ENCODE results near the gene AHRR. TPM values are rescaled to one million over a fixed set of nuclear protein-coding genes. Genes with fewer than 3 reads are reported as not detected.

The AHRR gene
- total RNA-seq, 1 donor from 2014 or later = 3.5 TPM

DNA sequence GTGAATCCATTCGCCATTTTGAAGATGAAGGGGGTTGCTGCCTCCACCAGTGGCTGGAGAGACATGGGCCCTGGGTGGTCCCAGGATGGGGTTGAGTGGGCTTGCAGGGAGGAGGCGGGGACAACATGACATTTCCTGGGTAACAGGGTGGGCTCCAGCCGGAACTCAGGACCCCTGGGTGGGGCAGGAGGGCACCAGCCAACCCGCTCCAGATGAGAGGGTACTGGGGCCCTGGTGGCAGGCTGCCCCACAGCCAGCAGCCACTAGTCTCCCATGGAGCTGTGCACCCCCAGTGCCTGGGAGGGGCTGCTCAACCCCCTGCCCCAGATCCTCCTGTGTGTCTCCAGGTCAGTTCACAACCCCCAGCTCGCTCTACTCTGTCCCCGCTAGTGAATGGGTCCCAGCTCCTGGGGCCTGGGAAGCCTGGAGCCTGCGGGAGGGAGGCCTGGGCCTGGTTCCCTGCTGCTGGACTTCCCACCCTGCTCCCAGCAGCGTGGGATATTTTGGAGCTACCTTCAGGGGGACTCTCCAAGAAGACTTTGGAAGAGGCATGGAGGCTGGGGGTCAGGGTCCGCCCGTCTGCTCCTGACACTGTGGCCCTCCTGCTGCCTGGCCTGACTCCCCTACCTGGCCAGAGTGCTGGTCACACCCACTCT, 55.9 kb downstream of the AHRR start:
- peak; percentile 4 for DNase-seq (ENCODE audit: low spot score)

DNA sequence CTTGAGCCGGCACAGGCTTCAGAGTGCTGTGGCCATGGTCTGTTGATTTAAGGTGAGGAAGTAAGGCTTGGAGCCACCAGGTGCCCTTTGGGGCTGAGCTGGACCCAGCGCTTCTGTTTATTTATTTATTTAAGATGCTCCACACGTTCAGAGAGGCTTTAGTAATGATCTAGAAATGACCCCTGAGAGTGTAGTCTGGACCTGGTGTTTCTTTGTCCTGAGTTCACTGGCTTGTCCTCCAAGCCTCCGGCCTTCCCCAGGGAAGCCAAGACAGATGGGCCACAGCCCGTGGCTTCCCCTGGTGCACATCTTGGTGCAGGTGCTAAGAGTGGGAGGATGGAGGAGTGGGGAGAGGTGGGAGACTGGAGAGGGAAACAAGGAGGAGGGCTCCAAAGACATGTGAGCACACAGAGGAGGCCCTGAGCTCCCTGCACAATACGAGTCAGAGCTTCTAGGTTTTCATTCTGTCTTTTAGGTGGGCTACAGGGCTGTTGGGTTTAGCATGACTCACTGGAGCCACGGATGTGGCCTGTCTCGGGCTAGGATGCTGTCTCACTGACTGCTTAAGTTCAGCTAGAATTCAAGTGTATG, 56.9 kb downstream of the AHRR start:
- DNase-seq (ENCODE audit: low spot score) = peak; percentile 3

DNA sequence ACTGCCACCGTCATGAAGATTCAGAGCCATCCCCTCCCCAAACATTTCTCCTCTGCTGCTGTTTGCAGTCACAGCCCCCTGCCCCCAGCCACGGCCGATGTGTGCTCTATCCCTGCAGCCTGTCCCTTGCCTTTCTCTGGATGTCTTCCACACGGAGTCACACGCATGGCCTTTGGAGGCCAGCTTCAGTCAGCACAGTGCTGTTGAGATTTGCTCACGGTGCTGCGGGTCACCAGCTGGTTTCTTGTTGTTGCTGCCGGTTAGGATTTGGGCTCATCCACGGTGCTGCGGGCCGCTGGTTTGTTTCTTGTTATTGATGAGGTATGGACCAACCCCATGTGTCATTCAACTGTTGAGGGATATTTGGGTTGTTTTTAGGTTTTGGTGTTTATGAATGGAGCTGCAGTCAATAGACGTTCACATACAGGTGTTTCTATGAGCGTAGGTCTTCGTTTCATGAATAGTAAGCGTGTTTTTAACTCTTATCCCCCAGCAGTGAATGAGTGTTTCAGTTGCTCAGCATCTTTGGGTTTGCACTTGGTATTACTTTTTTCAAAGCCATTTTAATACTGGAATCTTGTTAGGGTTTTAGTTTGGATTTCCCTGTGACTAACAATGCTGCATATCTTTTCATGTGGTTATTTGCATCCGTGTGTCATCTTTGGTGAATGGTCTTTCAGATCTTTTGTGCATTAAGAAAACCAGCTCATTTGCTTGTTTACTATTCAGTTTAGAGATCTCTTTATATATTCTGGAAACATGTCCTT, 57.6 kb downstream of the AHRR start:
- peak; percentile 7 for DNase-seq (ENCODE audit: low spot score)

DNA sequence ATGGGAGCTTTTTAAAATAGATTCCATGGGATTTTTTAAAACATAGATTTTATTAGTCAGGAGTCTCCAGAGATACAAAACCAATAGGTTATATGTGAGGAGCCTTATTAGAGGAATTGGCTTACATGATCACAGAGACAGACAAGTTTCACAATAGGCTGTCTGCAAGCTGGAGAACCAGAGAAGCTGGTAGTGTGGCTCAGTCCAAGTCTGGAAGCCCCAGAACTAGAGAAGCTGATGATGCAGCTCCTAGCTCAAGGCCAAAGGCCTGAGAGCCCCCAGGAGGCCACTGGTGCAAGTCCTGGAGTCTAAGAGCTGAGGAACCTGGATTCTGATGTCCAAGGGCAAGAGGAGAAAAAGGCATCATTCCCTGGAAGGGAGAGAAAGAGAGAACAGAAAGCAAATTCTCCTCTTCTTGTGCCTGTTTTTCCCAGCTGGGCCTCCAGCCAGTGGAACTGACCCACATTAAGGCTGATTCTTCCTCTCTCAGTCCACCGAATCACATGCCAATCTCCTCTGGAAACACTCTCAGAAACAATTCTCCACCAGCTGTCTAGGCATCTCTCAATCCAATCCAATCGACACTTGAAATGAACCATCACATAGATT, 59.3 kb downstream of the AHRR start:
- DNase-seq (ENCODE audit: low spot score) = peak; percentile 7

DNA sequence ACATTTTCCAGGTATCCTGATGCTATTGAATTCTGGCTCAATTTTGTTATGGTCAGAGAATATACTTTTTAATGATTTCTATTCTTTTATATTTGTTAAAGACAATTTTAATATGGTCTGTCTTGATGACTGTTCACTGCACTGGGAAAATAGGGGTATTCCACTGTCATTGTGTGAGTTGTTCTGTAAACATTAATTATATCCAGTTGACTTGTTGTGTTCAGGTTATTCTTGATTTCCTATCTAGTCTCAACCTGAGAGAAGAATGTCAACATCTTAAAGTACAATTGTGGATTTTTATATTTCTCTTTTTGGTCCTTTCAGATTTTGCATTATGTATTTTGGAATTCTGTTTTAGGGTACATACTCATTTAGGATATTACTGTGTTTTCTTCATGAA, 61.6 kb downstream of the AHRR start:
- no peak for DNase-seq (ENCODE audit: low spot score)

DNA sequence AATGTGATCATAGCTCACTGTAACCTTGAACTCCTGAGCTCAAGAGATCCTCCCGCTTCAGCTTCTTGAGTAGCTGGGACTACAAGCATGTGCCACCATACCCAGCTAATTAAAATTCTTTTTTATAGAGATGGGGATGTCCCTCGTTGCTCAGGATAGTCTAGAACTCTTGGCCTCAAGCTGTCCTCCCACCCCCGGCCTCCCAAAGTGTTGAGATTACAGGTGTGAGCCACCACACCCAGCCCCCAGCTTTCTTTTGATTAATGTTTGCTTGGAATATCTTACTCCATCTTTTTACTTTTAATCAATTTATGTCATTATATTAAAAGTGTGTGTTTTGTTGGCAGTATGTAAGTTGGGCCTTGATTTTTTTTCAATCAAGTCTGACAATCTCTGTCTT, 62.1 kb downstream of the AHRR start:
- no peak for DNase-seq (ENCODE audit: low spot score)

DNA sequence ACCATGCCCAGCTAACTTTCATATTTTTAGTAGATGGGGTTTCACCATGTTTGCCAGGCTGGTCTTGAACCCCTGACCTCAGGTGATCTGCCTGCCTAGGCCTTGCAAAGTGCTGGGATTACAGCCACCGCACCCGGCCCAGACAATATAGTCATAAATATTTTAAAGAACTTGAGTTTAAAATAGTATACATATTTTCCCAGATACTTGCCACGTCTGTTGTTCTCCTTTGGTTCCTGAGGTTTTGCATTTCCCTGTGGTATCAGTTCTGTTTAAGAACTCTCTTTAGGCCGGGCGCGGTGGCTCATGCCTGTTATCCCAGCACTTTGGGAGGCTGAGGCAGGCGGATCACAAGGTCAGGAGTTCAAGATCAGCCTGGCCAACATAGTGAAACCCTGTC, 63.1 kb downstream of the AHRR start:
- DNase-seq (ENCODE audit: low spot score) = peak; percentile 1

DNA sequence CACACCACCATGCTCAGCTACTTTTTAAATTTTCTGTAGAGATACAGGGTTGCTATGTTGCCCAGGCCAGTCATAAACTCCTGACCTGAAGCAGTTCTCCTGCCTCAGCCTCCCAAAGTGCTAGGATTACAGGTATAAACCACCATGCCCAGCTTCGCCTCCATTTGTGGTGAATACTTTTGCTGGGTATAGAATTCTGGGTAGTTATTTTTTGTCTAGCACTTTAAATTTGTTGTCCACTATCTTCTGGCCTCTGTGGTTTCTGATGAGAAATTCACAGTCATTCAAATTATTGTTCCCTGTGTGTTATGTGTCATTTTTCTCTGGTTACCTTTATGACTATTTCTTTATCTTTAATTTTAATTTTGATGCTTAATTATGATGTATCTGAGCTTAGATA, 63.8 kb downstream of the AHRR start:
- peak; percentile 2 for DNase-seq (ENCODE audit: low spot score)

DNA sequence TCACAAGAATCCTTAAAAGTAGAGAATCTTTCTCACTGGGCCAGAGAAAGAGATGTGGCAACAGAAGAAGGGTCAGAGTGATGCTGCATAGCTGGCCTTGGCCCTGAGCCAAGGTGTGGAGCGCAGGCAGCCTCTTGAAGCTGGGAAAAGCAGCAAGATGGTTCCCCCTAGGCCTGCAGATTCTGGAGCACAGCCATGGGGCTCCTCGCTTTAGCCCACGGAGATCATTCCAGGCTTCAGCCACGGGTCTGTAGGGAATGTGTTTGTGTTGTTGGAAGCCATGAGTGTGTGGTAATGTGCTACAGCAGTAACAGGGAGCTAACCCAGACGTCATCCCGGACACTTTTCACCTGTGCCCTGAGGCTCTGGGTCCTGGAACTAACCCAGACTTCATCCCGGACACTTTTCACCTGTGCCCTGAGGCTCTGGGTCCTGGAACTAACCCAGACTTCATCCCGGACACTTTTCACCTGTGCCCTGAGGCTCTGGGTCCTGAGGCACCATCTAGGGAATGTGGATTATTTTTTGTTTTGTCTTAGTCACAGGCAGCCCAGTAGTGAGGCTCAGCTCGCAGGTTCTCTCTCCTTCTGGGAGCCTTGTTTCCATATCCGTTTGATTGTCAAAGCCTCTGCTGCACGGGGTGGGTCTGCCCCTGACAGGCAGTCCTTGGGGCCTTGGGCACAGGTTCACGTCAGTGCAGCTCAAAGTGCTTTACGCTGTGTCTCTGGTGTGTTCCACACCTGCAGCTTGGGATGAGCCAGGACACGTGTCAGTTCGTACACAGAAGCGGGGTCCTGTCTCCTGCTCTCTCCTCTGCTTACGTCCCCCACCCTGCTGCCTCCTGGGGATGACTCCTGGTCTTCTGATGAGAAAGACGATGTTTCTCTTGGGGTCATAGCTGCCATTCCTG, 65.2 kb downstream of the AHRR start:
- DNase-seq (ENCODE audit: low spot score) = peak; percentile 5

DNA sequence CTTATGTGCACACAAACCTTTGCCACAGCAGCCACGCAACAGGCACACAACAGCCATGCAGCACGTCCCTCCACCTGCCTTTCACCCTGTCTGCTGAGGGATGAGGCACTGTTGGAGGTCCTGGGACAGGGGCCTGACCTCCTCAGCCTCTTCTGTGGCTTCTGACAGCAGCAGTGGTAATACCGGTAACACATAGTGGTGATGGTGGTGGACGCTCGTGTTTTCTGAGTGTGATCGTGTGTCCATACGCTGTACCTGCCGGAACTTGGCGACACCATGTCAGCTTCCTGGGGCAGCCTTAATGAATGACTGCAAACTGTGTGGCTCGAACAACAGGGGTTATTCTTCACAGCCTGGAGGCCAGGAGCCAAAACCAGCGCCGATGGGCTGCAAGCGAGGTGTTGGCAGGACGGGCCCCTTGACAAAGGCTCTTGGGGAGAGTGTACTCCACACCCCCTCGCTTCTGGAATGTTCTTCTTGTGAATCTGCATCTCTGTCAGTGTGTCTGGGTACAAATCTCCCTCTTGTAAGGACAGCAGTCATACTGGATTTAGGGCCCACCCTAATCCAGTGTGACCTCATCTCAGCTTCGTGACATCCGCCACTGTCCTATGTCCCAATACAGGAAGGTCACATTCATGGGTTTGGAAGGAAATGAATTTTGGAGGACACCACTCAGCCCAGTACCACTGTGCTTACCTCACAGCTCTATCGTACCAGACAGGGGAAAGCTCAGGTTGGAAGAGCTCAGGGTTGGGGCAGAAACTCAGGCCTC, 66.2 kb downstream of the AHRR start:
- DNase-seq (ENCODE audit: low spot score) = peak; percentile 2

DNA sequence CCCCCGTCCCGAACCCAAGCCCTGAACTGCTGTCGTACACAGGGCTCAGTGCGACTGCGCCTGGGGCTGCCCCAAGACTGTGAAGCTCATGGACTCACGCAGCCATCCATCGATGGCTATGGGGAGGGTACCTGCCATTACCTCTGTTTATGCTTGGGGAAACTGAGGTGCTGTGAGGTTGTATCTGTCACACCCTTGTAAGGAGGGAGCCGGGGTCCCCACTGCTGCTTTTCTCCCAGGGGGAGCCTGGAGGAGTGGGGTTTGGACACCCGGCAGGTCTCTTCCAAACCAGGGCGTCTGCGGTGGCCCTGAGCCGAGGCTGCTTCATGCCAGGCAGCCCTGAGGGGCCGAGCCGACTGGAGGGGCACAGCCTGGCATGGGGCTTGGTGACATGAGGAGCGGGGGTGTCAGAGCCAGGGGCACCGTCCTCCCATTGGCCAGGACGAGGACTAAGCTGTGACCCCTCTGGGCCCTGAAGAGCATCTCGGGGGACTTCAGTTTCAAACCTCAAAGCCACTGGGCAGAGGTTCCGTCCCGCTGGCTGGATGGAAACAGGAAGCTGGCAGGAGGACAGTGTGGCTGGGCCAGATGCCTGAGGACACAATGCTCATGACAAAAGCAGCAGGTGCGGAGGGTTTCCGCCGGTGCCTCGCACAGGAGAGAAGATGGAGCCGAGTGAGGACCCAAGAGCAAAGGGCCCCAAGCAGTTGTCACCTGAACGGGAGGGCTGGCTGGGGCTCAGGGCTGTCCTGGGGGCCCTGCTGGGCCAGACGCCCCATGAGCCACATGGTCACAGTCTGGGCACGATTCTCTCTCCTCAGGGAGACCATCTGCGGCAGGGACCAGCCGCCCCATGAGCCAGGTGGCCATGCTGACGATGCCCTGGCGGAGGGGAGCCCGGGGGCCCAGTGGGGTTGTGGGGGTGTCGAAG, 67.0 kb downstream of the AHRR start:
- DNase-seq (ENCODE audit: low spot score) = no peak

DNA sequence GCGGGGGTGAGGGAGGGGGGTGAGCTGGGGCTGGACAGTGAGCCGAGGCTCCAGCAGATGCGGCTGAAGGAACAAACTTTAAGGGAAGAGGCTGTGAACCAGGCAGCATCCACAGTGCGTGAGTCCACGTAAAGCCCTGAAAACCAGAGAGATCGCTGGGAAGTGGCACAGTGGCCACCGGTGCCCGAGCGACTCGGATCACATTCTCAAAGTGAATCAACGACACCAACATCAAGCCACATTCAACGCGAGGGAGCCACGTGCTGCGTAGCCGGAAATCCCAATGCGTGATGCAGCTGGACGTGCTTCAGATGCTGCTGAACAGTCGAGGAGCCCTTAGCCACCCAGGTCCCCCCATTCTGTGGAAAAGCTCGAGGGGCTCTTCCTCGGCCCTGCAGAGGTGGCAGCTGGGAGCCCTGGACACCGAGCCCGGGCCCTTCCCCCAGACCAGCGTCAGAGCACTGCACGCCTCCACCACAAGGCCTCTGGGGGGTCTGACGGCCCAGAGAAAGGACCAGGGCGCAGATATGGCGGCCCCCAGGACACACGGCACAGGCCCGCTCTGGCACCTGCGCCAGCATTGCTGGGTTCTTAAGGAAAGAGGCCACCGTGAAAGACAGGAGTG, 67.8 kb downstream of the AHRR start:
- DNase-seq (ENCODE audit: low spot score) = no peak

DNA sequence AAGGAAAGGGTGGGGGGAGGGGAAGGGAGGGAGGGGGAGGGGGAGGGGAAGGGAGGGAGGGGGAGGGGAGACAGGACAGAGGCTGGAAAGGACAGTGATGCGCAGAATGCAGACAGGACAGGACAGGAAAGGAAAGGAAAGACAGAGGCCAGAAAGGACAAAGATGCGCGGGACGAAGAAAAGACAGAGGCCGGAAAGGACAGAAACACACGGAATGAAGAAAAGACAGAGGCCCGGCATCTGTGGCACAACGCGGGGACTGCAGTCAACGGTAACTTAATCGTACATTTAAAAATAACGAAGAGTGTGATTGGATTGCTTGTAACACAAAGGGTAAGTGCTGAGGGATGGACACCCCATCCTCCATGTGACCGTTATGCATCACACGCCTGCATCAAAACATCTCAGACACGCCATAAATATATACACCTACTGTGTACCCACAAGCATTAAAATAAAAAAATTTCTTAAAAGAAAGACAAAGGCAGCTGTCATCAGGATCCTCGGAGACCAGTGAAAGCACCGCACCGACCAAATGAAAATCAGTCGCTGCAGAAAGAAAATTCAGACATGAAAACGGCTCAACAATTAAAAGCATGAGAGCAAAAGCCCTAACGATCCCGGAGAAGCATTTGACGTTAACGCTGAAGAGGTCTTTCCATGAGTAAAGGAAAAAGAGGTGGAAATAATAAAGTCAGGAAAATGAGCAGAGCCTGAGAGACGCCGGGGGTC, 68.5 kb downstream of the AHRR start:
- no peak for DNase-seq (ENCODE audit: low spot score)

DNA sequence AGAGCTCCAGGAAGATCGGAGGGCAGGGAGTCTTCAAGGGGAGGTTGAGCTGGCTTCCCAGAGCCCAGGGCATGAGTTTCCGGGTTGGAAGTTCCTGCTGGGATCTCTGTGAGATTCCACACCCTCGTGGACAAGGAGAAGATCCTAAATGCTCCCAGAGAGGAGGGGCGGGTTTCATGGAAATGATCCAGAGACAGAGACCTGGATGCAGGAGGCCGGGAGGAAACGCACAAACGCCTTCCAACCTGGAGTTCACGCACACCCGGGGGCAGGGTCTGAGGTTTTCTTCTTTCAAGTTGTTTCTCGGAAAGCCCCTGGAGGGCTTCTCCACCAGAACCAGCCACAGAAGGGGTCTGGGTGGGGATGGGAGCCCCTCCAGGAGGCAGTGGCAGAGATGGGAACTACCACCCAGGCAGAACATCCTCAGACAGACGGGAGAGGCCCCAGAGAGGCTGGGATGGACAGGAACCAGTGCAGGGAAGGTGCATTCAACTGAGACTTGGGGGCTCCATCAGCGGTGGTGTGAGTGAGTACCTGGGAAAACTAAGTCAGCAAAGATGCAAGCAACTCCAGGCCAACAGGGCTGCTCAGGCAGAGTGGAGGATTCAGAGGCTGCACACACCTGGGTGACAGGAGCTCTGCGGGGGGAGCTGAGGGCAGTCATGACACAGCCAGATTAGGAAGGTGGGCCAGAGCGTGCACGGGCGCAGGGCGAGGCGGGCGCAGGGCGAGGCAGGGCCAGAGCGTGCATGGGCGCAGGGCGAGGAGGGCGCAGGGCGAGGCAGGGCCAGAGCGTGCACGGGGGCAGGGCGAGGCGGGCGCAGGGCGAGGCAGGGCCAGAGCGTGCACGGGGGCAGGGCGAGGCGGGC, 69.3 kb downstream of the AHRR start:
- DNase-seq (ENCODE audit: low spot score) = no peak

DNA sequence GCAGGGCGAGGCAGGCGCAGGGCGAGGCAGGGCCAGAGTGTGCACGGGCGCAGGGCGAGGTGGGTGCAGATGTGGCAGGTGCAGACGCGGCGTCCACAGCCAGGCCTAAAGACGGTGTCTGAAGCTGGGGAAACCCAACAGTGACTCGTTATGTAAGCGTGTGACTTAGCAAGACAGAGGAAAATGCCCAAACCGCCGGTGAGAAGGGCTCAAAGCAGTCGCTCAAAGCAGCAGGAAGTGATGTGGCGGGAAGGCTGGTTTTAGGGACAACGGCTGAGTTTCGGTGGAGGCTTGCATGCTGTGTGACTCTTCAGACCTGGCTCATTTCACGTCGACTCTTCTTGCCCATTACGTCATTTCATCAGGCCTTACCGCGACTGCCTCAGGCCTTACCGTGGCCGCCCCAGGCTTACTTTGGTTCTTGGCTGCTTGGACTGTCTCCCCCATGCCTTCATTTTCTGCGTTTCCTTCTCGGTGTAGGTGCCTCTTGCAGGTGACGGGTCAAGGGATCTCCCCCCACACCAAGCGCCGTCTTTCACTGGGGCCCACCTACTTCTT, 71.0 kb downstream of the AHRR start:
- no peak for DNase-seq (ENCODE audit: low spot score)

DNA sequence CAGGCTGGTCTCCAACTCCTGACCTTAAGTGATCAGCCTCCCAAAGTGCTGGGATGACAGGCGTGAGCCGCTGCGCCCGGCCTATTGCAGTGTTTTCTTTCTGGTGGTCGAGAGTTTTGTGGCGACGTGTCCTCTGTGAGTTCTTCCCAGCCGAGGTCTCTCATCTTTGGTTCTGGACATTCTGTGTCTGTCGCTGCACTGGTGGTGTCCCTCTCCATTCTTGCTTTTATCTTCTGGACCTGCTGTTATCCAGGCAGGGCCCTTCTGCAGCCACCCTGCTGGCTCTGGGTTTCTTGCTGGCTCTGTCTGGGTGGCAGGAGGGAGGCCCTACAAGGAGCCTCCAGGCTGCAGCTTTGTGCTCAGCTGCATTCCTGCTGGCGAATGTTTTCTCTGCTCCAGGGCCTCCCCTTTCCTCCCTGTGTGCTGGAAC, 72.3 kb downstream of the AHRR start:
- no peak for DNase-seq (ENCODE audit: low spot score)

DNA sequence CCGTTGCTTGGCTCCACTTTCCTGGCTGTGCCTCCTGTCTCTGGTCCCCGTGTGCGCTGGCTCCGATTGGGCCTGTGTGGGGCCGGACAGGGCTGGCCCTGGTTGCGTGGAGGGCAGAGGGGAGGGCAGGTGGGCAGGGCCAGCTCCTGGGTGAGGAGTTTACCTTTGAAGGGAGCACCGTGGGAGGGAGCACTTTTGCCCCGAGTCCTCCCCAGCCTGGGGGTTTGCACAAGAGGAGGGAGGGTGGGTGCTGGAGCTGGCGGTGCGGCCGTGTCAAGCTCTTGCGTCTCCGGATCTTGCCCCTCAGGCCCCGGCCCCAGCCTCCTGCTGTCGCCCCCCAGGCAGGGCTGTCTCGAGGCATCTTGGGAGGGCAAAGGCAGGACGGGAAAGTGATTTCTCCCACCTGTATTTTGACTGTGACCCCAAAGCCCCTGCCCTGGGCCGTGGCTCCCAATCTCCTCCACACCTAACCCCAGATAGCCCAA, 73.2 kb downstream of the AHRR start:
- DNase-seq (ENCODE audit: low spot score) = no peak
